ENCODE data around the gene ASTL.
"Not testable (repeated sequence)": the region's sequence is repeated elsewhere in the genome, so short reads cannot be mapped to it uniquely, and the experiment has no call there.

The ASTL gene

GRCh38 chr2:96144481-96145035, 6.3 kb upstream of the ASTL start:
- ATAC-seq (ENCODE audit: low read depth) (peak; percentile 3; the same call in 1 of the 3 replicates), DNase-seq (ENCODE audit: low spot score) (peak; percentile 61)
- Histone ChIP-seq H3K4me3 (ENCODE audit: severe bottlenecking) (peak overlapping the region; percentile 43), H3K9me3 (ENCODE audit: severe bottlenecking) (no peaks in the 10 kb centered on the region), H3K36me3 (ENCODE audit: low read depth) (no peaks in the 10 kb centered on the region), H3K4me1 (ENCODE audit: insufficient read depth, poor library complexity, severe bottlenecking) (no peaks in the 10 kb centered on the region), H3K27ac (ENCODE audit: poor library complexity, severe bottlenecking) (no peak overlapping the region), H3K27me3 (ENCODE audit: insufficient read depth, poor library complexity, severe bottlenecking) (no peaks in the 10 kb centered on the region)
- TF ChIP-seq CTCF (IDR thresholded peaks at IDR 0.05; ENCODE audit: poor library complexity, severe bottlenecking): no peak

GRCh38 chr2:96143848-96144480, 5.7 kb upstream of the ASTL start:
- no peaks in the 10 kb centered on the region for H3K9me3 ChIP-seq (ENCODE audit: severe bottlenecking)
- no peaks in the 10 kb centered on the region for H3K27me3 ChIP-seq (ENCODE audit: insufficient read depth, poor library complexity, severe bottlenecking)
- peak overlapping the region; percentile 43 for H3K4me3 ChIP-seq (ENCODE audit: severe bottlenecking)
- H3K36me3 ChIP-seq (ENCODE audit: low read depth): no peaks in the 10 kb centered on the region
- no peak for TF ChIP-seq CTCF (IDR thresholded peaks at IDR 0.05; ENCODE audit: poor library complexity, severe bottlenecking)
- H3K4me1 ChIP-seq (ENCODE audit: insufficient read depth, poor library complexity, severe bottlenecking): no peaks in the 10 kb centered on the region
- DNase-seq (ENCODE audit: low spot score): peak; percentile 54
- H3K27ac ChIP-seq (ENCODE audit: poor library complexity, severe bottlenecking): no peak overlapping the region
- ATAC-seq (ENCODE audit: low read depth): no peak

GRCh38 chr2:96143231-96143847, 5.0 kb upstream of the ASTL start:
- Histone ChIP-seq H3K9me3 (ENCODE audit: severe bottlenecking) (no peaks in the 10 kb centered on the region), H3K27ac (ENCODE audit: poor library complexity, severe bottlenecking) (no peak overlapping the region), H3K36me3 (ENCODE audit: low read depth) (no peaks in the 10 kb centered on the region), H3K4me1 (ENCODE audit: insufficient read depth, poor library complexity, severe bottlenecking) (no peaks in the 10 kb centered on the region), H3K27me3 (ENCODE audit: insufficient read depth, poor library complexity, severe bottlenecking) (no peaks in the 10 kb centered on the region), H3K4me3 (ENCODE audit: severe bottlenecking) (no peak overlapping the region)
- ATAC-seq (ENCODE audit: low read depth): no peak
- no peak for DNase-seq (ENCODE audit: low spot score)
- TF ChIP-seq CTCF (IDR thresholded peaks at IDR 0.05; ENCODE audit: poor library complexity, severe bottlenecking): no peak

GRCh38 chr2:96142217-96143113, 4.2 kb upstream of the ASTL start:
- H3K9me3 ChIP-seq (ENCODE audit: severe bottlenecking): no peaks in the 10 kb centered on the region
- H3K4me3 ChIP-seq (ENCODE audit: severe bottlenecking): no peak overlapping the region

GRCh38 chr2:96141624-96141967, 3.3 kb upstream of the ASTL start:
- not testable (repeated sequence) for DNase-seq (ENCODE audit: low spot score); H3K27me3 ChIP-seq (ENCODE audit: insufficient read depth, poor library complexity, severe bottlenecking); H3K4me1 ChIP-seq (ENCODE audit: insufficient read depth, poor library complexity, severe bottlenecking); H3K36me3 ChIP-seq (ENCODE audit: low read depth); H3K9me3 ChIP-seq (ENCODE audit: severe bottlenecking); H3K27ac ChIP-seq (ENCODE audit: poor library complexity, severe bottlenecking); H3K4me3 ChIP-seq (ENCODE audit: severe bottlenecking); ATAC-seq (ENCODE audit: low read depth)

More at GRCh38 chr2:96142217-96143113, 4.2 kb upstream of the ASTL start:
- H3K27me3 ChIP-seq (ENCODE audit: insufficient read depth, poor library complexity, severe bottlenecking): no peaks in the 10 kb centered on the region
- DNase-seq (ENCODE audit: low spot score) (peak; percentile 50), ATAC-seq (ENCODE audit: low read depth) (no peak)
- H3K36me3 ChIP-seq (ENCODE audit: low read depth): no peaks in the 10 kb centered on the region
- no peak overlapping the region for H3K27ac ChIP-seq (ENCODE audit: poor library complexity, severe bottlenecking)
- no peaks in the 10 kb centered on the region for H3K4me1 ChIP-seq (ENCODE audit: insufficient read depth, poor library complexity, severe bottlenecking)
- TF ChIP-seq CTCF (IDR thresholded peaks at IDR 0.05; ENCODE audit: poor library complexity, severe bottlenecking): no peak

Data from RWPE2 (cell line).